Posterior cingulate gyrus (tissue), 11 donors: ENCODE results near the gene FSTL3.
"Not testable (repeated sequence)": the region's sequence is repeated elsewhere in the genome, so short reads cannot be mapped to it uniquely, and the experiment has no call there.

Experiments used
- DNase-seq, 10 donors: peaks; one replicate each; pipeline versions ENCODE4 v3.0.0 to v3.0.0-alpha.2; 2020 to 2021; ENCODE audit warnings: mixed read lengths in 3 of 10
- intact Hi-C: fragments of 100-400 bp; cut with DNase I; formaldehyde crosslinking; loops from one replicate; pipeline ENCODE4 v1.15.1; 2023

The FSTL3 gene

GRCh38 chr19:660793-661426 lies 15.3 kb upstream of the FSTL3 start:
- intact Hi-C loops: loop anchor here (10.0 kb wide), 2 partner anchors 134 to 264 kb away; partner anchors contain the start of genes ARID3A and PTBP1
- DNase-seq: no peak

- no peak for DNase-seq
- intact Hi-C loops: loop anchor here (10.0 kb wide), 2 partner anchors 133 to 263 kb away; partner anchors contain the start of genes ARID3A and PTBP1
These were observed 14.6 kb upstream of the FSTL3 start for GRCh38 chr19:661427-662196.

- intact Hi-C loops: loop anchor here (10.0 kb wide), 2 partner anchors 132 to 262 kb away; partner anchors contain the start of genes ARID3A and PTBP1
- DNase-seq: no peak
These were observed 13.8 kb upstream of the FSTL3 start for GRCh38 chr19:662207-662961.

- intact Hi-C loops: loop anchor here (10.0 kb wide), 2 partner anchors 132 to 262 kb away; partner anchors contain the start of genes ARID3A and PTBP1
- DNase-seq: peak; percentile 73 to 97 (median 84)
These were observed 13.1 kb upstream of the FSTL3 start, which contains the start of gene RNF126 for GRCh38 chr19:662962-663681. Gene RNF126, minus strand, starts transcription at chr19:663214. Its CDS starts 93 bp downstream, at chr19:663121.

GRCh38 chr19:663682-664117 lies 12.5 kb upstream of the FSTL3 start:
- intact Hi-C loops: loop anchor here (10.0 kb wide), 2 partner anchors 131 to 261 kb away; partner anchors contain the start of genes ARID3A and PTBP1
- no peak for DNase-seq

GRCh38 chr19:664913-665443 lies 11.2 kb upstream of the FSTL3 start:
- intact Hi-C loops: loop anchor here (1.0 to 10.0 kb wide), 3 partner anchors 69 to 260 kb away; partner anchors contain the start of genes ARID3A and PTBP1
- DNase-seq: peak; percentile 63 to 97 (median 84)

GRCh38 chr19:666985-667573 lies 9.1 kb upstream of the FSTL3 start:
- intact Hi-C loops: loop anchor here (10.0 kb wide), 2 partner anchors 128 to 258 kb away; partner anchors contain the start of genes ARID3A and PTBP1
- DNase-seq: not testable (repeated sequence)

- not testable (repeated sequence) for DNase-seq
- intact Hi-C loops: loop anchor here (10.0 kb wide), 2 partner anchors 126 to 256 kb away; partner anchors contain the start of genes ARID3A and PTBP1
These were observed 7.3 kb upstream of the FSTL3 start for GRCh38 chr19:668675-669434.

GRCh38 chr19:670609-671075 lies 5.5 kb upstream of the FSTL3 start:
- intact Hi-C loops: no loop called here

GRCh38 chr19:674282-675151 lies 1.7 kb upstream of the FSTL3 start:
- intact Hi-C loops: no loop called here
- peak in 1 of 10 donors; percentile 68 for DNase-seq

More at GRCh38 chr19:670609-671075, 5.5 kb upstream of the FSTL3 start:
- DNase-seq: no peak

- no peak for DNase-seq
- intact Hi-C loops: no loop called here
These were observed 219 bp upstream of the FSTL3 start for GRCh38 chr19:676007-676338.

GRCh38 chr19:677201-677600 lies 1.0 kb downstream of the FSTL3 start:
- intact Hi-C loops: no loop called here
- DNase-seq: no peak

- intact Hi-C loops: no loop called here
- no peak for DNase-seq
These were observed 1.6 kb downstream of the FSTL3 start for GRCh38 chr19:677601-678436.

GRCh38 chr19:678791-679388 lies 2.7 kb downstream of the FSTL3 start:
- intact Hi-C loops: no loop called here
- no peak for DNase-seq

- intact Hi-C loops: no loop called here
- DNase-seq: peak in 3 of 10 donors; percentile 46 to 91 (median 52)
These were observed 3.5 kb downstream of the FSTL3 start for GRCh38 chr19:679418-680286.
